Coronary artery (tissue), 2 donors: ENCODE measurements around the gene MUC2.

Experiments used
- DNase-seq: peaks from one replicate; pipeline ENCODE4 v3.0.0-alpha.2; 2017; ENCODE audit warnings: low spot score
- H3K27ac ChIP-seq, 2 donors: fragments of 200-600 bp; sonication (generic); one replicate each; pipeline ENCODE4 v1.5.1; 2016 to 2019
- H3K4me3 ChIP-seq: fragments of 200-600 bp; sonication (generic); 2 replicates; pipeline ENCODE4 v1.5.1; 2016; ENCODE audit warnings: mild to moderate bottlenecking, moderate library complexity
- TF ChIP-seq, protein P1 (sequence below): fragments of 200-600 bp; sonication (generic); IDR thresholded peaks from one replicate; pipeline ENCODE4 v1.5.1; 2019; ENCODE audit warnings: antibody characterized with exemption

The MUC2 gene

GRCh38 chr11:1089738-1090599 is 15.3 kb downstream of the MUC2 start:
- Histone ChIP-seq H3K4me3 (no peak overlapping the region), H3K27ac (no peak overlapping the region)
- DNase-seq, result no peak
- TF ChIP-seq, protein P1, sequence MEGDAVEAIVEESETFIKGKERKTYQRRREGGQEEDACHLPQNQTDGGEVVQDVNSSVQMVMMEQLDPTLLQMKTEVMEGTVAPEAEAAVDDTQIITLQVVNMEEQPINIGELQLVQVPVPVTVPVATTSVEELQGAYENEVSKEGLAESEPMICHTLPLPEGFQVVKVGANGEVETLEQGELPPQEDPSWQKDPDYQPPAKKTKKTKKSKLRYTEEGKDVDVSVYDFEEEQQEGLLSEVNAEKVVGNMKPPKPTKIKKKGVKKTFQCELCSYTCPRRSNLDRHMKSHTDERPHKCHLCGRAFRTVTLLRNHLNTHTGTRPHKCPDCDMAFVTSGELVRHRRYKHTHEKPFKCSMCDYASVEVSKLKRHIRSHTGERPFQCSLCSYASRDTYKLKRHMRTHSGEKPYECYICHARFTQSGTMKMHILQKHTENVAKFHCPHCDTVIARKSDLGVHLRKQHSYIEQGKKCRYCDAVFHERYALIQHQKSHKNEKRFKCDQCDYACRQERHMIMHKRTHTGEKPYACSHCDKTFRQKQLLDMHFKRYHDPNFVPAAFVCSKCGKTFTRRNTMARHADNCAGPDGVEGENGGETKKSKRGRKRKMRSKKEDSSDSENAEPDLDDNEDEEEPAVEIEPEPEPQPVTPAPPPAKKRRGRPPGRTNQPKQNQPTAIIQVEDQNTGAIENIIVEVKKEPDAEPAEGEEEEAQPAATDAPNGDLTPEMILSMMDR, result no peak

- Histone ChIP-seq H3K27ac (no peak overlapping the region), H3K4me3 (no peak overlapping the region)
- no peak for DNase-seq
- TF ChIP-seq, protein P1, result no peak
Observed at GRCh38 chr11:1090600-1091331, 16.1 kb downstream of the MUC2 start.

DNA sequence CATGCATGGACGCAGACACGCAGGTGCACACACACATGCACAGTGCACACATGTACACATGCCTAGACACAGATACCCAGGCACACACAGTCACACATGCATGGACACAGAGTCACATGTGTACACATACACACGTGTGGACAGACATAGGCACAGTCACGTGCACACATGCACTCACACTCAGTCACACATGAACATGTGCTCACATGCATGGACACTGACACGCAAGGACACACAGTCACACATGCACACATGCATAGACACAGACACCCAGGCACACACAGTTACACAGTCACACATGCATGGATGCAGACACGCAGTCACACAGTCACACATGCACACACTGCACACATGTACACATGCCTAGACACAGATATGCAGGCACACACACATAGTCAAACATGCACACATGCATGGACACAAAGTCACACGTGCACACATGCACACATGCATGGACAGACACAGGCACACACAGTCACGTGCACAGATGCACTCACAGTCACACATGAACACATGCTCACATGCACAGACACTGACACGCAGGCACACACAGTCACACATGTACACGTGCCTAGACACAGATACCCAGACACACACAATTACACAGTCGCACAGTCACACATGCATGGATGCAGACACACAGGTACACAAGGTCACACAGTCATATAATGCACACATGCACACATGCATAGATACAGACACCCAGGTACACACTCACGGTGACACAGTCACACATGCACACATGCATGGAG is 16.8 kb downstream of the MUC2 start:
- DNase-seq, result no peak
- H3K27ac ChIP-seq, result no peak overlapping the region
- H3K4me3 ChIP-seq, result no peak overlapping the region
- TF ChIP-seq, protein P1, result no peak

DNA sequence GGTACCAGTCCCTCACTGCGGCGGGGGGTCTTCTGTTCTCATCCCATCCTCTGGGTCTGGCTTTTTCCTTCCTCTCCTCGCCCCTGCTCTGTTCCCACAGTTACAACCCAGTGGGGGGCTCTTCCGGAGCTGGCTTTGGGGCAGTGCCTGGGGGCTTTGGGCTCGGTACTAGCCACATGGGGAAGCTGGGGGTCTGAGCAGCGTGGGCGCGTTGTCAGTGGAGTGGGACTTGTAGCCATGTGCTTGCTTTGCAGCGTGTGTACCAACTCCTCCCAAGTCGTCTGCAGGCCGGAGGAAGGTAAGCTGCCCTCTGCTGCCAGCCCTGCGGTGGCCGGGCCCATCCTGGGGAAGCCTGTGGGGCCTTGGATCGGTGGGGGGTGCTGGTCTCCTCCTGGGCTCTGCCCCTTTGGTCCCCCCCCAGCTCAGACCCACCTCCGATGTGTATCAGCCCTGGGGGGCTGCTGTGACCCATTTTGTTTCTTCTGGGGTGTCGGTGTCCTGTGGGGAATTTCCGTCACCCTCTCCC is 17.5 kb downstream of the MUC2 start:
- TF ChIP-seq, protein P1, result no peak
- Histone ChIP-seq H3K27ac (no peak overlapping the region), H3K4me3 (no peak overlapping the region)
- no peak for DNase-seq

GRCh38 chr11:1092919-1093318 is 18.2 kb downstream of the MUC2 start:
- no peak overlapping the region for H3K4me3 ChIP-seq
- no peak for DNase-seq
- TF ChIP-seq, protein P1, result no peak
- H3K27ac ChIP-seq, result no peak overlapping the region

DNA sequence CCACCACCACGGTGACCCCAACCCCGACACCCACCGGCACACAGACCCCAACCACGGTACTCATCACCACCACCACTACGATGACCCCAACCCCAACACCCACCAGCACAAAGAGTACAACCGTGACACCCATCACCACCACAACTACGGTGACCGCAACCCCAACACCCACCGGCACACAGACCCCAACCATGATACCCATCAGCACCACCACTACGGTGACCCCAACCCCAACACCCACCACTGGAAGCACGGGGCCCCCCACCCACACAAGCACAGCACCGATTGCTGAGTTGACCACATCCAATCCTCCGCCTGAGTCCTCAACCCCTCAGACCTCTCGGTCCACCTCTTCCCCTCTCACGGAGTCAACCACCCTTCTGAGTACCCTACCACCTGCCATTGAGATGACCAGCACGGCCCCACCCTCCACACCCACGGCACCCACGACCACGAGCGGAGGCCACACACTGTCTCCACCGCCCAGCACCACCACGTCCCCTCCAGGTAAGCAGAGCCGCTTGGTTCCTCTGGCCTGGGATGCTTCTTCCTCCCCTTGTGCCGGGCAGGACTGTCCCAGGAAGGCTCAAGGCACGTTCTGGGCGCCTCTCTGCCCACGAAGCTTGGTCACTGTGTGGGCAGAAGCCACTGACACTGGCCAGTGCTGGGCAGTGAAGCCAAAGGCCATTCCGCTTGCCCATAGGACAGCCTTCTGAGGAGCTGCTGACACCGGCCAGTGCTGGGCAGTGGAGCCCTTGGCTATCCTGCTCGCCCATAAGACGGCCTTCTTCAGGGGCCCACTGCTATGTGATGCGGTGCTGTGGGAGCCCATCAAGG is 25.1 kb downstream of the MUC2 start:
- TF ChIP-seq, protein P1, result no peak
- no peak for DNase-seq
- Histone ChIP-seq H3K4me3 (no peak overlapping the region), H3K27ac (no peak overlapping the region)
